Upper lobe of left lung (tissue), 6 donors: Measurements from ENCODE around the gene SAMD11. TPM values are rescaled to one million over a fixed set of nuclear protein-coding genes. Genes with fewer than 3 reads are reported as not detected.

Experiments
- ATAC-seq, 2 donors: fragments of 200-7000 bp; cut with Tn5 transposase; one replicate each; pipeline ENCODE4 v1.9.1; 2022; ENCODE audit warnings: mild to moderate bottlenecking in 2 of 2, moderate library complexity in 2 of 2; ENCODE audit not compliant: low FRiP score in 2 of 2
- DNase-seq, 2 donors: peaks; one replicate each; pipeline ENCODE4 v3.0.0-alpha.2; 2019 to 2020
- H3K27ac ChIP-seq, 4 donors: fragments of 200-600 bp; sonication (generic); one replicate each; pipeline ENCODE4 v1.5.1; 2016 to 2019
- H3K27me3 ChIP-seq, 4 donors: fragments of 200-600 bp; sonication (generic); one replicate each; pipeline ENCODE4 v1.5.1; 2017 to 2019
- H3K36me3 ChIP-seq, 4 donors: fragments of 200-600 bp; sonication (generic); one replicate each; pipeline ENCODE4 v1.5.1; 2016 to 2019
- H3K4me1 ChIP-seq, 4 donors: fragments of 200-600 bp; sonication (generic); one replicate each; pipeline ENCODE4 v1.5.1; 2018 to 2019
- H3K4me3 ChIP-seq, 4 donors: fragments of 200-600 bp; sonication (generic); one replicate each; pipeline ENCODE4 v1.5.1; 2017 to 2019; ENCODE audit warnings: mild to moderate bottlenecking in 2 of 4, moderate library complexity in 1 of 4
- H3K9me3 ChIP-seq, 4 donors: fragments of 200-600 bp; sonication (generic); one replicate each; pipeline ENCODE4 v1.5.1; 2018 to 2019
- EP300 ChIP-seq, 4 donors: sonication (generic); formaldehyde crosslinking; IDR thresholded peaks; one replicate each; pipeline ENCODE4 v1.5.1; 2017; ENCODE audit warnings: antibody characterized with exemption in 4 of 4, control low read depth in 2 of 4
- POLR2A ChIP-seq, 4 donors: fragments of 450-650 bp; IDR thresholded peaks; one replicate each; pipeline ENCODE4 v1.5.1; 2016 to 2017; ENCODE audit warnings: antibody characterized with exemption in 4 of 4, mild to moderate bottlenecking in 2 of 4
- POLR2AphosphoS5 ChIP-seq, 2 donors: sonication (generic); formaldehyde crosslinking; IDR thresholded peaks; one replicate each; pipeline ENCODE4 v1.5.1; 2017; ENCODE audit warnings: antibody characterized with exemption in 2 of 2
- WGBS, 2 donors: methylation state at CpG; one replicate each; pipeline ENCODE4 v1.1.5; 2017 to 2018; 5-methylcytosine and 5-hydroxymethylcytosine counted together
- total RNA-seq, 6 donors: library from RNA; depleted of rRNA in 4 of 6; stranded (reverse); fragments of >200 nt in 4 of 6; gene quantifications; one replicate each; pipeline versions ENCODE4 v1.1.0 to v1.2.1, GENCODE V29; 2016 to 2021
- TF ChIP-seq, protein P1 (sequence below), 6 experiments: fragments of 450-650 bp in 4 of 6; fragments of 200-600 bp in 2 of 6; sonication (generic) in 2 of 6; IDR thresholded peaks; one replicate each; pipeline ENCODE4 v1.5.1; 2016 to 2019; ENCODE audit warnings: antibody characterized with exemption in 6 of 6
- donor health status: DM: no; HTN: no; CAD: no; lungs with moderate emphysema.
- donor health status: DM: no; HTN: yes; CAD: no; lungs with severe emphysema.

The SAMD11 gene
- total RNA-seq, 6 donors from 2014 or later, result 1.0 to 9.3 (median 2.4) TPM

DNA sequence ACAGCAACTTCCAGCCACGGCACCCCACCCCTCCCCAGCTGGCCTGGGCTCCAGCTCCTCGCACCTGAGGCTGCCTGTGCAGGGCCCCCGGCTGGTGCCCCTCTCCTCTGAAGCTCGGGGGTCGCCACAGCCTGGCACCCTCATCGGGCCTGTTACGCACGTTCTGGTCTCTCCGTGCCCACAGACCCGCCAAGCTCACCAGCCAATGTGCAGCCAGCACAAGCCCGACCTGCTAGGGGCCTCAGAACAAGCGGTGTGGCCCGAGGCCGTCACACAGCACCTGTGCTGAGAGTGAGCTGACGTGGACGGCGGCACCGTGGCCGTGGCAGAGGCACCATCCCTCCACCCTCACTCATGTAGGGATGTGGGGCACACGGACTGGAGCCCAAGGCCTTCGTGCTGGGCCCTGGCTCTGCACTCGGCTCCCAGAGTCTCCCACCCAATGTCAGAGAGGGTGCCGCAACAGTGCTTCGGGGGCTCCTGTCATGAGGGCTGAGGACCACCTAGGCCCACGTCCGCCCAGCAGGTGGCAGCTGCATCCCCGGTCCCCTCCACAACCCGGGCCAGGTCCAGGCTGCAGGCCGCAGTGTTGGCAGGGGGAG, 4.4 kb upstream of the SAMD11 start:
- H3K4me3 ChIP-seq, result no peak overlapping the region
- no peak overlapping the region for H3K27ac ChIP-seq
- peaks cover 0 to 44% (median 26%) of the 10 kb centered on the region in 4 donors for H3K27me3 ChIP-seq
- H3K4me1 ChIP-seq, result peaks cover 19 to 47% (median 31%) of the 10 kb centered on the region in 4 donors
- 71 to 73% methylated on average over 12 to 26 of the region's 29 CpGs for WGBS, 2 donors
- DNase-seq (peak in 1 of 2 donors; percentile 83), ATAC-seq (no peak)
- no peaks in the 10 kb centered on the region for H3K36me3 ChIP-seq
- no peaks in the 10 kb centered on the region for H3K9me3 ChIP-seq
- TF ChIP-seq POLR2AphosphoS5 (IDR thresholded peaks at IDR 0.05) (no peak), POLR2A (IDR thresholded peaks at IDR 0.05) (no peak), EP300 (IDR thresholded peaks at IDR 0.05) (no peak)
- TF ChIP-seq, protein P1, sequence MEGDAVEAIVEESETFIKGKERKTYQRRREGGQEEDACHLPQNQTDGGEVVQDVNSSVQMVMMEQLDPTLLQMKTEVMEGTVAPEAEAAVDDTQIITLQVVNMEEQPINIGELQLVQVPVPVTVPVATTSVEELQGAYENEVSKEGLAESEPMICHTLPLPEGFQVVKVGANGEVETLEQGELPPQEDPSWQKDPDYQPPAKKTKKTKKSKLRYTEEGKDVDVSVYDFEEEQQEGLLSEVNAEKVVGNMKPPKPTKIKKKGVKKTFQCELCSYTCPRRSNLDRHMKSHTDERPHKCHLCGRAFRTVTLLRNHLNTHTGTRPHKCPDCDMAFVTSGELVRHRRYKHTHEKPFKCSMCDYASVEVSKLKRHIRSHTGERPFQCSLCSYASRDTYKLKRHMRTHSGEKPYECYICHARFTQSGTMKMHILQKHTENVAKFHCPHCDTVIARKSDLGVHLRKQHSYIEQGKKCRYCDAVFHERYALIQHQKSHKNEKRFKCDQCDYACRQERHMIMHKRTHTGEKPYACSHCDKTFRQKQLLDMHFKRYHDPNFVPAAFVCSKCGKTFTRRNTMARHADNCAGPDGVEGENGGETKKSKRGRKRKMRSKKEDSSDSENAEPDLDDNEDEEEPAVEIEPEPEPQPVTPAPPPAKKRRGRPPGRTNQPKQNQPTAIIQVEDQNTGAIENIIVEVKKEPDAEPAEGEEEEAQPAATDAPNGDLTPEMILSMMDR (IDR thresholded peaks at IDR 0.05), result no peak

DNA sequence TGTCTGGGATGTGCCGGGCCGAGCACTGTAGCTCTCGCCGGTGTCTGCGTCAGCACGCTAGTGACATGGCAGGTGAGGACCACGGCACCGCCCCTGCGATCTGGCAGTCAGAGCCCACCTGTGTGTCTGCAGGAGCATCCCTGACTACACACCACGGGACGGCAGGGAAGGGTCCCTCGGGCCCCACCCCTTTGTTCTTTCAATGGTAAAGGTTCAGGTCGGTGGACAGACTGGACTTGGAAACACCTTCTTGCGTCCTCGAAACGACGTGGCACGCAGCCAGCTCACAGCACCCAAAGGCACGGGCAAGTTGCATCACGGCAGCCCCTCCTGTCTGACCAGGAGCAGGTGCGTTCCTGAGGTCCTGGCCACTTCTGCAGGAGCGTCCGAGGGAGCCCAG, 3.7 kb upstream of the SAMD11 start:
- no peaks in the 10 kb centered on the region for H3K36me3 ChIP-seq
- no peaks in the 10 kb centered on the region for H3K9me3 ChIP-seq
- H3K4me1 ChIP-seq, result peaks cover 25 to 54% (median 38%) of the 10 kb centered on the region in 4 donors
- TF ChIP-seq EP300 (IDR thresholded peaks at IDR 0.05) (no peak), POLR2AphosphoS5 (IDR thresholded peaks at IDR 0.05) (no peak), POLR2A (IDR thresholded peaks at IDR 0.05) (no peak)
- TF ChIP-seq, protein P1 (IDR thresholded peaks at IDR 0.05), result no peak
- no peak overlapping the region for H3K4me3 ChIP-seq
- WGBS, 2 donors, result 38 to 45% methylated on average over 8 to 23 of the region's 23 CpGs
- DNase-seq, result peak in 1 of 2 donors; percentile 71
- H3K27me3 ChIP-seq, result peaks cover 0 to 51% (median 31%) of the 10 kb centered on the region in 4 donors
- no peak for ATAC-seq
- H3K27ac ChIP-seq, result no peak overlapping the region

DNA sequence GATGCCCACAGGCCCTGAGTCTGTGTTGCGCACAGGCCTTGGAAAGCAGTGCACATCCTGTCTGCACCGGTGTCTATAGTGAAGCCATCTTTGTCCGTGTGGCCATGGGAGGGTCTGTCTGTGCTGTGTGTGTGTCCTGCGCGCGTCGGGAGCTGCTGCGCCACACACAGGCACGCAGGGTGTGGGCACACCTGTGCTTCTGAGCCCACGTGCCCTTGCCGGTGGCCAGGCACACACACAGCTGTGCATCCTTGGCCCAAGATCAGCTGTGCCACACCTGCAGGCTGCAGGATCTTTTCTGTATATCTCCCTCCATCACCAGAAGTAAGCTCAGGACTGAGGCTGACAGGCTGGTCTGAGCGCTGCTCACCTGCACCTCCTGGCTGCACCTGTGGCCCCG, 3.2 kb upstream of the SAMD11 start:
- TF ChIP-seq POLR2A (IDR thresholded peaks at IDR 0.05), result no peak
- no peak for TF ChIP-seq POLR2AphosphoS5 (IDR thresholded peaks at IDR 0.05)
- TF ChIP-seq, protein P1 (IDR thresholded peaks at IDR 0.05), result no peak
- TF ChIP-seq EP300 (IDR thresholded peaks at IDR 0.05), result no peak
- no peaks in the 10 kb centered on the region for H3K9me3 ChIP-seq
- H3K4me3 ChIP-seq, result peak overlapping the region in 1 of 4 donors; percentile 12
- H3K27me3 ChIP-seq, result peaks cover 0 to 56% (median 34%) of the 10 kb centered on the region in 4 donors
- no peaks in the 10 kb centered on the region for H3K36me3 ChIP-seq
- no peak overlapping the region for H3K27ac ChIP-seq
- peaks cover 28 to 59% (median 42%) of the 10 kb centered on the region in 4 donors for H3K4me1 ChIP-seq
- WGBS, 2 donors, result 0 to 12% methylated on average over 2 to 13 of the region's 13 CpGs
- ATAC-seq (no peak), DNase-seq (peak in 1 of 2 donors; percentile 56)

DNA sequence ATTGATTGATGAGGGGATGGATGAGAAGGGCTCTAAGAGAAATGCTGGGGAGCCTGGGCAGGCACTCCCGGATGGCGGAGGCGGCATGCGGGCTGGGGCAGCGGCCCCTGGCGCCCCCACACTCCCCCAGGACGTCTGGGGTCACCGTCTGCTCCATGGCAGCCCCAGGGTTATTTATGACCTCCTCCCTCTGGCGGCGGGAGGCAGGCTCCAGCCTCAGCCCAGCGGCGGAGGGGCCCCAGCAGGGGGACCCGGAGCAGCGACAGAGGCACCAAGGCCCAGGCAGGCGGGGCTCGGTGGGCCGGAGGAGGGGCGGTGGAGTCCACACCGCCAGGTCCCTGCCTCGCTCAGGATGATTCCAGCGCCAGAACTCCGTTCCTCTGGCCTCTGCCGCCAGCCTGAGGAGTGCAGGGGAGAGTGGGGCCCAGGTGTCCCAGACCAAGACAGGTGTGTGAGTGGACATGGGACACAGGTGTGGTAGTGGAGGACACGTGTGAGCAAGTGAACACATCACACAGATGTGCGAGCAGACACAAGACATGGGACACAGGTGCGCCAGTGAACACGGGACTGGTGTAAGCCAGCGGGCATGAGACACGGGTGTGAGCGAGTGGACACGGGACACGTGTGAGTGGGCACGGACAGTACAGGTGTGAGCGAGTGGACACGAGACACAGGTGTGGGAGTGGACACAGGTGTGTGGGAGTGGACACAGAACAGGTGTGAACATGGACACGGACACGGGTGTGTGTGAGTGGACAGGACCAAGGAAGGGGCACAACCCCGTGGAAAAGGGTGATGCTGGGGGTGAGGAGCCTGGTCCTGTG, 2.5 kb upstream of the SAMD11 start:
- Histone ChIP-seq H3K27ac (no peak overlapping the region), H3K4me1 (peaks cover 30 to 61% (median 45%) of the 10 kb centered on the region in 4 donors), H3K36me3 (no peaks in the 10 kb centered on the region), H3K9me3 (no peaks in the 10 kb centered on the region), H3K4me3 (peak overlapping the region in 1 of 4 donors; percentile 12), H3K27me3 (peaks cover 0 to 59% (median 39%) of the 10 kb centered on the region in 4 donors)
- TF ChIP-seq POLR2A (IDR thresholded peaks at IDR 0.05) (no peak), POLR2AphosphoS5 (IDR thresholded peaks at IDR 0.05) (no peak), EP300 (IDR thresholded peaks at IDR 0.05) (no peak)
- TF ChIP-seq, protein P1 (IDR thresholded peaks at IDR 0.05), result peak; percentile 23 to 70 (median 50)
- WGBS, 2 donors, result 29 to 34% methylated on average over 30 to 31 of the region's 38 CpGs
- DNase-seq (peak in 1 of 2 donors; percentile 92), ATAC-seq (peak; percentile 52 to 75)
